GM12891 (cell line): ENCODE results near the gene SCN4A.

Source experiments
- PAX5 ChIP-seq: IDR thresholded peaks from 2 replicates; pipeline ENCODE4 v1.6.1; 2011; ENCODE audit warnings: low read length, moderate library complexity, mild to moderate bottlenecking; ENCODE audit not compliant: insufficient read depth, severe bottlenecking
- POLR2A ChIP-seq: IDR thresholded peaks from 2 replicates; pipeline ENCODE4 v1.6.1; 2011; ENCODE audit warnings: low read depth, low read length, control low read depth
- POLR2AphosphoS5 ChIP-seq: IDR thresholded peaks from 2 replicates; pipeline ENCODE4 v1.6.1; 2011; ENCODE audit warnings: low read depth, low read length, control low read depth
- SPI1 ChIP-seq: IDR thresholded peaks from 2 replicates; pipeline ENCODE4 v1.6.1; 2011; ENCODE audit warnings: low read depth, low read length, control low read depth
- TAF1 ChIP-seq: IDR thresholded peaks from 2 replicates; pipeline ENCODE4 v1.6.1; 2011; ENCODE audit warnings: low read depth, low read length, control low read depth

GRCh38 chr17:63949576-63950250 is 23.0 kb downstream of the SCN4A start:
- no peak for TF ChIP-seq POLR2A
- TF ChIP-seq POLR2AphosphoS5: no peak
- no peak for TF ChIP-seq SPI1
- no peak for TF ChIP-seq TAF1
- no peak for TF ChIP-seq PAX5
